HFFc6 (cell line): ENCODE measurements around the gene CCL16. TPM values are rescaled to one million over a fixed set of nuclear protein-coding genes. Genes with fewer than 3 reads are reported as not detected.
A peak's percentile ranks its signal among the peaks of the same experiment; 100 is the strongest.

Experiments used
- DNase-seq: peaks from one replicate; pipeline ENCODE4 v3.0.0-alpha.2; 2018
- H3K27ac Mint-ChIP-seq: 2 replicates; pipeline ENCODE4 v1.8.0; 2020; ENCODE audit warnings: mild to moderate bottlenecking, mixed read lengths
- H3K27me3 Mint-ChIP-seq: 2 replicates; pipeline ENCODE4 v1.8.0; 2021; ENCODE audit warnings: mild to moderate bottlenecking, moderate library complexity, mixed read lengths; ENCODE audit not compliant: insufficient read depth
- H3K36me3 Mint-ChIP-seq: 2 replicates; pipeline ENCODE4 v1.8.0; 2021; ENCODE audit warnings: low read depth, mixed read lengths
- H3K4me1 Mint-ChIP-seq: 2 replicates; pipeline ENCODE4 v1.8.0; 2020; ENCODE audit warnings: low read depth, mixed read lengths
- H3K4me3 Mint-ChIP-seq: 2 replicates; pipeline ENCODE4 v1.8.0; 2020; ENCODE audit warnings: mild to moderate bottlenecking, moderate library complexity, mixed read lengths
- H3K9me3 Mint-ChIP-seq: 2 replicates; pipeline ENCODE4 v1.8.0; 2020; ENCODE audit warnings: mild to moderate bottlenecking, mixed read lengths
- total RNA-seq, 6 experiments: library from RNA; stranded (reverse); fragmentation: NEBNext Ultra II Directional; extraction: Animal tissue kit (Norgen Biotek cat#: 25700); gene quantifications; 2 replicates in 1 of 6; 3 replicates in 5 of 6; pipeline ENCODE4 v1.2.3, GENCODE V29; 2021
- TF ChIP-seq, protein P1 (sequence below): fragments of 200-600 bp; sonication (generic); IDR thresholded peaks from 2 replicates; pipeline ENCODE4 v1.5.0; 2021; ENCODE audit warnings: antibody characterized with exemption, mild to moderate bottlenecking

Gene CCL16
- total RNA-seq, 6 experiments from 2014 or later, result not detected

DNA sequence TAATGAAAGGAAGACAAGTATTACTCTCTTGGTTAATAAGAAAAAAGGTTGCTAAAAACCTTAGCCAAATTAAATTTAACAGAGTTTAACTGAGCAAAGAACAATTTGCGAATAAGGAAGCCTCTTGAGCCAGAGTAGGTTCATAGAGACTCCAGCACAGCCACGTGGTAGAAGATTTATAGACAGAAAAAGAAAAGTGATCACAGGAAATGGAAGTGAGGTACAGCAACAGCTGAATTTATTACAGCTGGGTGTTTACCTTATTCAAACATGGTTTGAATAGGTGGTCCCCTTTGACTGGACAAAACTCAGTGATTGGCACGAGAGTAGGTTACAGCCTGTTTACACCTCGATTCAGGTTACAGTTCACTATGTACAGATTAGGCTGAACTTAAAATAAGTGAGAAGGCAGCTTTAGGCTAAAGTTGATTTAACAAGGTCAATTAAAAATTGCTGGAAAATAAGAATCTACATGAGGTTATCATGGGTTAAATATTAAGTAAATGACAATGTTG lies 23.4 kb upstream of the CCL16 start:
- TF ChIP-seq, protein P1, sequence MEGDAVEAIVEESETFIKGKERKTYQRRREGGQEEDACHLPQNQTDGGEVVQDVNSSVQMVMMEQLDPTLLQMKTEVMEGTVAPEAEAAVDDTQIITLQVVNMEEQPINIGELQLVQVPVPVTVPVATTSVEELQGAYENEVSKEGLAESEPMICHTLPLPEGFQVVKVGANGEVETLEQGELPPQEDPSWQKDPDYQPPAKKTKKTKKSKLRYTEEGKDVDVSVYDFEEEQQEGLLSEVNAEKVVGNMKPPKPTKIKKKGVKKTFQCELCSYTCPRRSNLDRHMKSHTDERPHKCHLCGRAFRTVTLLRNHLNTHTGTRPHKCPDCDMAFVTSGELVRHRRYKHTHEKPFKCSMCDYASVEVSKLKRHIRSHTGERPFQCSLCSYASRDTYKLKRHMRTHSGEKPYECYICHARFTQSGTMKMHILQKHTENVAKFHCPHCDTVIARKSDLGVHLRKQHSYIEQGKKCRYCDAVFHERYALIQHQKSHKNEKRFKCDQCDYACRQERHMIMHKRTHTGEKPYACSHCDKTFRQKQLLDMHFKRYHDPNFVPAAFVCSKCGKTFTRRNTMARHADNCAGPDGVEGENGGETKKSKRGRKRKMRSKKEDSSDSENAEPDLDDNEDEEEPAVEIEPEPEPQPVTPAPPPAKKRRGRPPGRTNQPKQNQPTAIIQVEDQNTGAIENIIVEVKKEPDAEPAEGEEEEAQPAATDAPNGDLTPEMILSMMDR, result no peak
- DNase-seq, result no peak
- H3K4me1 Mint-ChIP-seq, result no peaks in the 10 kb centered on the region
- H3K27me3 Mint-ChIP-seq, result peaks cover 5% of the 10 kb centered on the region
- no peaks in the 10 kb centered on the region for H3K36me3 Mint-ChIP-seq
- no peak overlapping the region for H3K4me3 Mint-ChIP-seq
- H3K9me3 Mint-ChIP-seq, result no peaks in the 10 kb centered on the region
- no peak overlapping the region for H3K27ac Mint-ChIP-seq

DNA sequence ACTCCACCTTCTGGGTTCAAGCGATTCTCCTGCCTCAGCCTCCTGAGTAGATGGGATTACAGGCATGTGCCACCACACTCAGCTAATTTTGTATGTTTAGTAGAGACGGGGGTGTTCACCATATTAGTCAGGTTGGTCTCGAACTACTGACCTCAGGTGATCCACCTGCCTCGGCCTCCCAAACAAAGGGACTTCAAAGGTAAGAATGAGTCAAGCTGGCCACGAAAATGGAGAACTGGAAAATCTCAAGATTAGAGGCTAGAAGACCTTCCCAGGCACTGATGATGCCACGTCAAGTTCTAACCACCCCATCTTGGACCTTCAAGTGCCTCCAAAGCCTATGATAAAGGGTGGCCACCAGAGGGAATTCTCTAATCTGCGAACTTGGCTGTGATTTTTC lies 21.3 kb upstream of the CCL16 start:
- TF ChIP-seq, protein P1, result peak; percentile 10; the same call in 1 of the 2 replicates
- Mint-ChIP-seq H3K27ac (no peak overlapping the region), H3K9me3 (no peaks in the 10 kb centered on the region), H3K27me3 (peaks cover 5% of the 10 kb centered on the region), H3K4me3 (no peak overlapping the region), H3K4me1 (no peaks in the 10 kb centered on the region), H3K36me3 (no peaks in the 10 kb centered on the region)
- no peak for DNase-seq

DNA sequence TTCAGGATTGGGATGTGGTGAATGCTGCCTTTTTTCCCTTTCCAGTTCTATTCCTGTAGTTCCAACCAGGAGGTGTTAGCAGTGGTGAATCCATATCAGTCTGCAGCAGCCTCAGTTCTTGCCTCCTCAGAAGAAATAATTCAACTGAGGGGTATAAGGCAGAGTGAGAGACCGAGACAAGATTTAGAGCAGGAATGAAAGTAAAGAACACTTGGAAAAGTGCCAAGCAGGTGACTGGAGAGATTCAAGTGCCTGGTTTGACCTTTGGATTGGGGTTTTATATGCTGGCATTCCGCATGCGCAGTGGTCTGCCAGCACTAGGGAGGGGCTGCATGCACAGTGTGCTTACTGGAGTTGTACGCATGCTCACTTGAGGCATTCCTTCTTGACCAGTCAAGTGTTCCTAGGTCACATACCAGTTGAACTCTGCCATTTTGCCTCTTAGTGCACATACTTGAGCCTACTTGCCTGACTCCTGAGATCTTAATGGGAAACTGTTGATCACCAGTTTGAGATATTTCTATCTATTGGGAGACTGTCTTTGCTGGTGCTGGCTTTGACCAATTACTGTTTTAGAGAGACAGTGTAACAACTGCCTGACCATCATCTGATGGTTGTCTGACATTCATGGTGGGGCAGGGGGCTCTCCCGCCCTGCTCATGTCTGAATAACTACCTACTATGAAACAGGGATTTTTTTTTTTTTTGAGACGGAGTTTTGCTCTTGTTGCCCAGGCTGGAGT lies 20.7 kb upstream of the CCL16 start:
- TF ChIP-seq, protein P1, result no peak
- Mint-ChIP-seq H3K27ac (no peak overlapping the region), H3K27me3 (peaks cover 7% of the 10 kb centered on the region), H3K4me1 (no peaks in the 10 kb centered on the region), H3K9me3 (no peaks in the 10 kb centered on the region), H3K4me3 (no peak overlapping the region), H3K36me3 (no peaks in the 10 kb centered on the region)
- no peak for DNase-seq

DNA sequence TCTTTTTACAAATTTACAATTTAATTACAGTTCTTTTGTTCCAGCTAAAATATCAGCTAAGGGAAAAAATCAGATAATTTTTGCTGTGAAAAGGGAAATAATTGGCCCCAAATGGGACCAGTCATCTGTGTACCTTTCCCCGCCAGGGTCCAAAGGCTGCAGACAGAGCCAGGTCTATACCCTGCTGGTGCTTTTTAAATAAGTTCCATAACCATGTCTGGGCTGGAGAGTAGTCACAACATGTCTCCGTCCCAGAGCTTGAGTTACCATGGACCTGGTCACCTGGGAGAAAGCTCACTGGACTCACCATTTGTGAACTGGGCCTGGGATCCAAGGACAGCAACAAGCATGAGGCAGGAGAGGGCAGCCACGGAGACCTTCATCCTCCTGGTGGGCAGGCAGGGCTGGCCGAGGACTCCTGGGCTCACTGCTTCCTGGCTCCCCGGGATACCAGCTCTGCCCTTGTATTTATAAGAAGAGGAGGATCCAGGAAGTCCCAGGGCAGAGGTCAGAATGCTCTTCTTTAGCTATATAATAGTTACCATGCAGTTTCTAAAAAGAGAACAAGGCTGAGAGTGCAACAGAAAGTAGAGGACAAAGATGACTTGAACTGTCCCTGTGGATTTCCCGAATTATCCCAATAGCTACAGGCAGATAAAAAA lies 19.9 kb upstream of the CCL16 start, which contains the start of gene CCL15:
Gene CCL15, minus strand, starts transcription at position 444 of the 662 bp plus-strand sequence. Its CDS starts 61 bp downstream, at position 383.
- Mint-ChIP-seq H3K4me3 (no peak within 1 kb of the TSS), H3K27ac (no peak within 1 kb of the TSS)

DNA sequence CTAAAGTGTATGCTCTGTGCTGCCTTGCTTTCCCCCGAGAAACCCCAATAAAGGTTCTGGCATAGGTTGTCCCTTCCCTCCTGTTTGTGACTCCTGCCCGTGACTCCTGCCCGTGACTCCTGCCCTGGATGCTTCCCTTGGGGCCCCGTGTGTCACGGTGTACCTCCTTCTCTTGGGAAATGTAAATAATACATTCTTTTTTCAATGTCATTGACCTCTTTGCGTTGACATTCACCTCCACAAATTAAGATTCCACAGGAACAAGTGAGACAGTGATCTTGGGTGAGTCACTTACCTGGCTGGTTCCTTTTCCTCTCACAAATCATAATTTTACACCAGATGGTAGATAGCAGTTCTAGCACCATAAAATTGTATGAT lies 19.4 kb upstream of the CCL16 start:
- H3K36me3 Mint-ChIP-seq, result no peaks in the 10 kb centered on the region
- DNase-seq, result no peak
- no peaks in the 10 kb centered on the region for H3K4me1 Mint-ChIP-seq
- peaks cover 9% of the 10 kb centered on the region for H3K27me3 Mint-ChIP-seq
- TF ChIP-seq, protein P1, result no peak
- no peaks in the 10 kb centered on the region for H3K9me3 Mint-ChIP-seq
- no peak overlapping the region for H3K27ac Mint-ChIP-seq
- H3K4me3 Mint-ChIP-seq, result no peak overlapping the region

More for the DNA sequence above, 19.9 kb upstream of the CCL16 start, which contains the start of gene CCL15:
- Mint-ChIP-seq H3K27me3 (peaks cover 9% of the 10 kb centered on the region), H3K9me3 (no peaks in the 10 kb centered on the region), H3K4me1 (no peaks in the 10 kb centered on the region), H3K36me3 (no peaks in the 10 kb centered on the region)
- no peak for DNase-seq
- TF ChIP-seq, protein P1, result no peak
